ENCODE data around the gene TM9SF2.

- TF ChIP-seq IRF1 (CRISPR knock-in tag; IDR thresholded peaks at IDR 0.05) (no peak), CTCF (IDR thresholded peaks at IDR 0.05) (no peak), SP1 (CRISPR knock-in tag; conservative IDR thresholded peaks at IDR 0.05) (no peak), TCF7 (CRISPR knock-in tag; IDR thresholded peaks at IDR 0.05; ENCODE audit: low read depth) (no peak), E2F4 (CRISPR knock-in tag; IDR thresholded peaks at IDR 0.05; ENCODE audit: borderline replicate concordance, low read depth) (no peak), ESRRA (CRISPR knock-in tag; IDR thresholded peaks at IDR 0.05; ENCODE audit: borderline replicate concordance) (no peak)
Measured at GRCh38 chr13:99459099-99459850, 42.0 kb upstream of the TM9SF2 start.

Measured in WTC11 (cell line).